Loucy (cell line): Measurements from ENCODE around the gene CDX1.

Experiments used
- H2AFZ ChIP-seq: fragments of 200-600 bp; sonication (generic); 2 replicates; pipeline ENCODE4 v1.6.0; 2016; ENCODE audit warnings: antibody characterized with exemption, mild to moderate bottlenecking, low read length, moderate library complexity
- H3F3A ChIP-seq: fragments of 200-600 bp; 2 replicates; pipeline ENCODE4 v1.6.0; 2016; ENCODE audit warnings: antibody characterized with exemption, low read depth, mild to moderate bottlenecking
- H3K27me3 ChIP-seq: fragments of 200-600 bp; sonication (generic); 2 replicates; pipeline ENCODE4 v1.6.1; 2014; ENCODE audit warnings: low read length, mild to moderate bottlenecking; ENCODE audit not compliant: insufficient read depth, poor library complexity, severe bottlenecking
- H3K36me3 ChIP-seq: fragments of 200-600 bp; sonication (generic); 2 replicates; pipeline ENCODE4 v1.6.1; 2016; ENCODE audit warnings: low read length; ENCODE audit not compliant: insufficient read depth
- H3K4me1 ChIP-seq: fragments of 200-600 bp; sonication (generic); 2 replicates; pipeline ENCODE4 v1.5.1; 2014; ENCODE audit warnings: low read length, mild to moderate bottlenecking; ENCODE audit not compliant: insufficient read depth, poor library complexity, severe bottlenecking
- H3K4me2 ChIP-seq: fragments of 200-600 bp; sonication (generic); 2 replicates; pipeline ENCODE4 v1.6.0; 2014; ENCODE audit warnings: antibody characterized with exemption, low read length, low read depth, mild to moderate bottlenecking; ENCODE audit not compliant: poor library complexity, severe bottlenecking
- H3K4me3 ChIP-seq: fragments of 200-600 bp; sonication (generic); 2 replicates; pipeline ENCODE4 v1.5.1; 2014; ENCODE audit warnings: low read length, mild to moderate bottlenecking, mixed read lengths; ENCODE audit not compliant: poor library complexity, severe bottlenecking
- H3K79me2 ChIP-seq: fragments of 200-600 bp; sonication (generic); 2 replicates; pipeline ENCODE4 v1.6.1; 2014; ENCODE audit warnings: low read length; ENCODE audit not compliant: insufficient read depth
- H3K9ac ChIP-seq: fragments of 200-600 bp; sonication (generic); 2 replicates; pipeline ENCODE4 v1.6.0; 2014; ENCODE audit warnings: mild to moderate bottlenecking, low read depth, low read length, moderate library complexity; ENCODE audit not compliant: poor library complexity, severe bottlenecking
- H3K9me2 ChIP-seq: fragments of 200-600 bp; sonication (generic); replicated peaks from 2 replicates; pipeline ENCODE4 v1.6.1; 2016; ENCODE audit warnings: low read depth, low read length, mixed read lengths
- H3K9me3 ChIP-seq: fragments of 200-600 bp; sonication (generic); 2 replicates; pipeline ENCODE4 v1.6.1; 2014; ENCODE audit warnings: mild to moderate bottlenecking, antibody characterized with exemption, low read length, low read depth; ENCODE audit not compliant: insufficient read depth
- H4K20me1 ChIP-seq: fragments of 200-600 bp; sonication (generic); 2 replicates; pipeline ENCODE4 v1.6.0; 2014; ENCODE audit warnings: antibody characterized with exemption, low read length, mild to moderate bottlenecking; ENCODE audit not compliant: insufficient read depth, poor library complexity, severe bottlenecking
- EZH2phosphoT487 ChIP-seq: fragments of 200-600 bp; IDR thresholded peaks from 2 replicates; pipeline ENCODE4 v1.6.1; 2018; ENCODE audit warnings: antibody characterized with exemption, mild to moderate bottlenecking, moderate library complexity, borderline replicate concordance
- TF ChIP-seq, protein P1 (sequence below): fragments of 200-600 bp; sonication (generic); conservative IDR thresholded peaks from 2 replicates; pipeline ENCODE4 v1.5.1; 2014; ENCODE audit warnings: mild to moderate bottlenecking, antibody characterized with exemption, low read length

Gene CDX1

DNA sequence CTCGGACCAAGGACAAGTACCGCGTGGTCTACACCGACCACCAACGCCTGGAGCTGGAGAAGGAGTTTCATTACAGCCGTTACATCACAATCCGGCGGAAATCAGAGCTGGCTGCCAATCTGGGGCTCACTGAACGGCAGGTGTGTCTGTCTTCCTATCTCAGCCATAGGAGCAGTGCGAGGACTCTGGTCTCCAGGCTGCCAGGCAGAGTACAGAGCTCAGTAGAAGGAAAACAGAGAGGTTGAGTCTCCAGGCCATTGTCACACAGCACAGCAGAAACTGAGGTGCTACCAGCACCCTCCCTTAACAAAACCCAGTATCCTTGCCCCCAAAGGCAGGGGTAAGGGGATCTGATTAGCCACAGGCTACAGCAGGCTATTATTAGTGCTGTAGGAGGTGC is 16.2 kb downstream of the CDX1 start:
- H3K4me3 ChIP-seq = no peak overlapping the region
- H3K27me3 ChIP-seq = no peaks in the 10 kb centered on the region
- H2AFZ ChIP-seq = no peak overlapping the region
- no peaks in the 10 kb centered on the region for H3F3A ChIP-seq
- H3K36me3 ChIP-seq = no peaks in the 10 kb centered on the region
- H3K4me2 ChIP-seq = no peak overlapping the region
- H3K9me2 ChIP-seq = no peaks in the 10 kb centered on the region
- no peaks in the 10 kb centered on the region for H3K4me1 ChIP-seq
- H4K20me1 ChIP-seq = no peaks in the 10 kb centered on the region
- H3K79me2 ChIP-seq = no peaks in the 10 kb centered on the region
- TF ChIP-seq, protein P1, sequence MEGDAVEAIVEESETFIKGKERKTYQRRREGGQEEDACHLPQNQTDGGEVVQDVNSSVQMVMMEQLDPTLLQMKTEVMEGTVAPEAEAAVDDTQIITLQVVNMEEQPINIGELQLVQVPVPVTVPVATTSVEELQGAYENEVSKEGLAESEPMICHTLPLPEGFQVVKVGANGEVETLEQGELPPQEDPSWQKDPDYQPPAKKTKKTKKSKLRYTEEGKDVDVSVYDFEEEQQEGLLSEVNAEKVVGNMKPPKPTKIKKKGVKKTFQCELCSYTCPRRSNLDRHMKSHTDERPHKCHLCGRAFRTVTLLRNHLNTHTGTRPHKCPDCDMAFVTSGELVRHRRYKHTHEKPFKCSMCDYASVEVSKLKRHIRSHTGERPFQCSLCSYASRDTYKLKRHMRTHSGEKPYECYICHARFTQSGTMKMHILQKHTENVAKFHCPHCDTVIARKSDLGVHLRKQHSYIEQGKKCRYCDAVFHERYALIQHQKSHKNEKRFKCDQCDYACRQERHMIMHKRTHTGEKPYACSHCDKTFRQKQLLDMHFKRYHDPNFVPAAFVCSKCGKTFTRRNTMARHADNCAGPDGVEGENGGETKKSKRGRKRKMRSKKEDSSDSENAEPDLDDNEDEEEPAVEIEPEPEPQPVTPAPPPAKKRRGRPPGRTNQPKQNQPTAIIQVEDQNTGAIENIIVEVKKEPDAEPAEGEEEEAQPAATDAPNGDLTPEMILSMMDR = no peak
- TF ChIP-seq EZH2phosphoT487 = no peak
- no peaks in the 10 kb centered on the region for H3K9me3 ChIP-seq
- no peak overlapping the region for H3K9ac ChIP-seq

DNA sequence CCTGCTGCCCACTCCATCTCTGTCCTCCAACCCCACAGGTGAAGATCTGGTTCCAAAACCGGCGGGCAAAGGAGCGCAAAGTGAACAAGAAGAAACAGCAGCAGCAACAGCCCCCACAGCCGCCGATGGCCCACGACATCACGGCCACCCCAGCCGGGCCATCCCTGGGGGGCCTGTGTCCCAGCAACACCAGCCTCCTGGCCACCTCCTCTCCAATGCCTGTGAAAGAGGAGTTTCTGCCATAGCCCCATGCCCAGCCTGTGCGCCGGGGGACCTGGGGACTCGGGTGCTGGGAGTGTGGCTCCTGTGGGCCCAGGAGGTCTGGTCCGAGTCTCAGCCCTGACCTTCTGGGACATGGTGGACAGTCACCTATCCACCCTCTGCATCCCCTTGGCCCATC is 16.9 kb downstream of the CDX1 start:
- Histone ChIP-seq H3K27me3 (no peaks in the 10 kb centered on the region), H3K79me2 (no peaks in the 10 kb centered on the region), H3K36me3 (no peaks in the 10 kb centered on the region), H2AFZ (no peak overlapping the region), H3K4me3 (no peak overlapping the region), H3K9me2 (no peaks in the 10 kb centered on the region), H3K4me1 (no peaks in the 10 kb centered on the region), H3F3A (no peaks in the 10 kb centered on the region), H3K4me2 (no peak overlapping the region), H3K9me3 (no peaks in the 10 kb centered on the region), H4K20me1 (no peaks in the 10 kb centered on the region), H3K9ac (no peak overlapping the region)
- TF ChIP-seq, protein P1 = no peak
- no peak for TF ChIP-seq EZH2phosphoT487

DNA sequence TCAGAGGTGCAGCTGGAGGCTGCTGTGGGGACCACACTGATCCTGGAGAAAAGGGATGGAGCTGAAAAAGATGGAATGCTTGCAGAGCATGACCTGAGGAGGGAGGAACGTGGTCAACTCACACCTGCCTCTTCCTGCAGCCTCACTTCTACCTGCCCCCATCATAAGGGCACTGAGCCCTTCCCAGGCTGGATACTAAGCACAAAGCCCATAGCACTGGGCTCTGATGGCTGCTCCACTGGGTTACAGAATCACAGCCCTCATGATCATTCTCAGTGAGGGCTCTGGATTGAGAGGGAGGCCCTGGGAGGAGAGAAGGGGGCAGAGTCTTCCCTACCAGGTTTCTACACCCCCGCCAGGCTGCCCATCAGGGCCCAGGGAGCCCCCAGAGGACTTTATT is 17.4 kb downstream of the CDX1 start:
- TF ChIP-seq, protein P1 = no peak
- no peak for TF ChIP-seq EZH2phosphoT487
- no peak overlapping the region for H2AFZ ChIP-seq
- no peaks in the 10 kb centered on the region for H3K27me3 ChIP-seq
- no peak overlapping the region for H3K4me2 ChIP-seq
- H3K9me2 ChIP-seq = no peaks in the 10 kb centered on the region
- no peaks in the 10 kb centered on the region for H3K9me3 ChIP-seq
- no peaks in the 10 kb centered on the region for H4K20me1 ChIP-seq
- H3K4me3 ChIP-seq = no peak overlapping the region
- no peaks in the 10 kb centered on the region for H3K79me2 ChIP-seq
- no peaks in the 10 kb centered on the region for H3K36me3 ChIP-seq
- no peaks in the 10 kb centered on the region for H3F3A ChIP-seq
- no peaks in the 10 kb centered on the region for H3K4me1 ChIP-seq
- no peak overlapping the region for H3K9ac ChIP-seq
